Measurements from ENCODE around the gene UBE3C.
"Not testable (repeated sequence)": the region's sequence is repeated elsewhere in the genome, so short reads cannot be mapped to it uniquely, and the experiment has no call there.

The UBE3C gene

DNA sequence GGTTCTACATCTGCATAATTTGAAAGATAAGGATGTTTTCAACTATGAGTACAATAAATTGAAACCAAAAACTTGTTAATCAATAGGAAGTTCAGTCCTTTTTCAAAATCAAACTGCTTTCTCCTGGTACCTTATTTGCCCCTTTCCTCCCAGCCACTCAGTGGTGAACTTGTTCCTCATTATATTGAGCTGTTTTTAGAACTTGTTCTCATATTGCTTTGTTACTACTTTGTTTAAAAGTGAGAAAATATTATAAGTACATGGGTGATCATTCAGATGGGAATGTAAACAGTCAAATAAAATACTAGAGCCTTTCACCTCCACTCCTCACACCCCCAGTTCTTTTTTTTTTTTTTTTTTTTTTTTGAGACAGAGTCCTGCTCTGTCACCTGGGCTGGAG, 17.2 kb downstream of the UBE3C start:
- no peak for TF ChIP-seq SPI1 (IDR thresholded peaks at IDR 0.05; ENCODE audit: borderline replicate concordance, low read depth)
- TF ChIP-seq, protein P1, sequence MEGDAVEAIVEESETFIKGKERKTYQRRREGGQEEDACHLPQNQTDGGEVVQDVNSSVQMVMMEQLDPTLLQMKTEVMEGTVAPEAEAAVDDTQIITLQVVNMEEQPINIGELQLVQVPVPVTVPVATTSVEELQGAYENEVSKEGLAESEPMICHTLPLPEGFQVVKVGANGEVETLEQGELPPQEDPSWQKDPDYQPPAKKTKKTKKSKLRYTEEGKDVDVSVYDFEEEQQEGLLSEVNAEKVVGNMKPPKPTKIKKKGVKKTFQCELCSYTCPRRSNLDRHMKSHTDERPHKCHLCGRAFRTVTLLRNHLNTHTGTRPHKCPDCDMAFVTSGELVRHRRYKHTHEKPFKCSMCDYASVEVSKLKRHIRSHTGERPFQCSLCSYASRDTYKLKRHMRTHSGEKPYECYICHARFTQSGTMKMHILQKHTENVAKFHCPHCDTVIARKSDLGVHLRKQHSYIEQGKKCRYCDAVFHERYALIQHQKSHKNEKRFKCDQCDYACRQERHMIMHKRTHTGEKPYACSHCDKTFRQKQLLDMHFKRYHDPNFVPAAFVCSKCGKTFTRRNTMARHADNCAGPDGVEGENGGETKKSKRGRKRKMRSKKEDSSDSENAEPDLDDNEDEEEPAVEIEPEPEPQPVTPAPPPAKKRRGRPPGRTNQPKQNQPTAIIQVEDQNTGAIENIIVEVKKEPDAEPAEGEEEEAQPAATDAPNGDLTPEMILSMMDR (IDR thresholded peaks at IDR 0.05; ENCODE audit: insufficient read depth, low read length) = no peak
- no peak for TF ChIP-seq GABPA (IDR thresholded peaks at IDR 0.05; ENCODE audit: low read depth)
- TF ChIP-seq POLR2AphosphoS5 (IDR thresholded peaks at IDR 0.05; ENCODE audit: low read depth) = no peak
- TF ChIP-seq, protein P2, sequence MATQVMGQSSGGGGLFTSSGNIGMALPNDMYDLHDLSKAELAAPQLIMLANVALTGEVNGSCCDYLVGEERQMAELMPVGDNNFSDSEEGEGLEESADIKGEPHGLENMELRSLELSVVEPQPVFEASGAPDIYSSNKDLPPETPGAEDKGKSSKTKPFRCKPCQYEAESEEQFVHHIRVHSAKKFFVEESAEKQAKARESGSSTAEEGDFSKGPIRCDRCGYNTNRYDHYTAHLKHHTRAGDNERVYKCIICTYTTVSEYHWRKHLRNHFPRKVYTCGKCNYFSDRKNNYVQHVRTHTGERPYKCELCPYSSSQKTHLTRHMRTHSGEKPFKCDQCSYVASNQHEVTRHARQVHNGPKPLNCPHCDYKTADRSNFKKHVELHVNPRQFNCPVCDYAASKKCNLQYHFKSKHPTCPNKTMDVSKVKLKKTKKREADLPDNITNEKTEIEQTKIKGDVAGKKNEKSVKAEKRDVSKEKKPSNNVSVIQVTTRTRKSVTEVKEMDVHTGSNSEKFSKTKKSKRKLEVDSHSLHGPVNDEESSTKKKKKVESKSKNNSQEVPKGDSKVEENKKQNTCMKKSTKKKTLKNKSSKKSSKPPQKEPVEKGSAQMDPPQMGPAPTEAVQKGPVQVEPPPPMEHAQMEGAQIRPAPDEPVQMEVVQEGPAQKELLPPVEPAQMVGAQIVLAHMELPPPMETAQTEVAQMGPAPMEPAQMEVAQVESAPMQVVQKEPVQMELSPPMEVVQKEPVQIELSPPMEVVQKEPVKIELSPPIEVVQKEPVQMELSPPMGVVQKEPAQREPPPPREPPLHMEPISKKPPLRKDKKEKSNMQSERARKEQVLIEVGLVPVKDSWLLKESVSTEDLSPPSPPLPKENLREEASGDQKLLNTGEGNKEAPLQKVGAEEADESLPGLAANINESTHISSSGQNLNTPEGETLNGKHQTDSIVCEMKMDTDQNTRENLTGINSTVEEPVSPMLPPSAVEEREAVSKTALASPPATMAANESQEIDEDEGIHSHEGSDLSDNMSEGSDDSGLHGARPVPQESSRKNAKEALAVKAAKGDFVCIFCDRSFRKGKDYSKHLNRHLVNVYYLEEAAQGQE (IDR thresholded peaks at IDR 0.05; ENCODE audit: insufficient replicate concordance, low read depth) = no peak
- Histone ChIP-seq H3K27me3 (ENCODE audit: insufficient read depth, poor library complexity, severe bottlenecking) (no peaks in the 10 kb centered on the region), H3K4me3 (replicated peaks; ENCODE audit: insufficient read depth, low read length) (no peak overlapping the region), H3K27ac (replicated peaks) (no peak overlapping the region)
- no peak for DNase-seq (ENCODE audit: low read depth in 1 of 2, low spot score in 1 of 2)

DNA sequence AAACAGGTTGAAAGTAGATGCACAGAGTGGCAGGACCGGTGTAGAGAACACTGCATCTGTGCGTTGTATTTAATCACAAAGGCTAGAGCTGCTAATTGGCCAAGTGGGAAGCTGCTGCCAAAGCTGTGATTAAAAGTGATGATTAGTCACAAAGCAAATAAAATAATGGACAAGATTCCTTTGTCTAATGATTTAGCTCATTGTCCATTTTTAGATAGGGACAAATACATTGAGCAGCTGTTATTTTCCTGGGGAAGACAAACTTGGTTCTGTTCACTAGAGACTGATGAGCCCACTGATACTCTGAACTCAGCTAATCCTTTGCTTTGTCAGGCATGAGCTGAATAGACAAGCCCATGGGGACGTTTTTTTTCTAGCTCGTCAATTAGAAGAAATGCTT, 19.7 kb downstream of the UBE3C start:
- TF ChIP-seq, protein P1 (IDR thresholded peaks at IDR 0.05; ENCODE audit: insufficient read depth, low read length) = no peak
- TF ChIP-seq SPI1 (IDR thresholded peaks at IDR 0.05; ENCODE audit: borderline replicate concordance, low read depth) = no peak
- TF ChIP-seq POLR2AphosphoS5 (IDR thresholded peaks at IDR 0.05; ENCODE audit: low read depth) = no peak
- no peak for TF ChIP-seq GABPA (IDR thresholded peaks at IDR 0.05; ENCODE audit: low read depth)
- TF ChIP-seq, protein P2 (IDR thresholded peaks at IDR 0.05; ENCODE audit: insufficient replicate concordance, low read depth) = no peak
- no peak for DNase-seq (ENCODE audit: low read depth in 1 of 2, low spot score in 1 of 2)
- Histone ChIP-seq H3K27ac (replicated peaks) (no peak overlapping the region), H3K27me3 (ENCODE audit: insufficient read depth, poor library complexity, severe bottlenecking) (no peaks in the 10 kb centered on the region), H3K4me3 (replicated peaks; ENCODE audit: insufficient read depth, low read length) (no peak overlapping the region)

DNA sequence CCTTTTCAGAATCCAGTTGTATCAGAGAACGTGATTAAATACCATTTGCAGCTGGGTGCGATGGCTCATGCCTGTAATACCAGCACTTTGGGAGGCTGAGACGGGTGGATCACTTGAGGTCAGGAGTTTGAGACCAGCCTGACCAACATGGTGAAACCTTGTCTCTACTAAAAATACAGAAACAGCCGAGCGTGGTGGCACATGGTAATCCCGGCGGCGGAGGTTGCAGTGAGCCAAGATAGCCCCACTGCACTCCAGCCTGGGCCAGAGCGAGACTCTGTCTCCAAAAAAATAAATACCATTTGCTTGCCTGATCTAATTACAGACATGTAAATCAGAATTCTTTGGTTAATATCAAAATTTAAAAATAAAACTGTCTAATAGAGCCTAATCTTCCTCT, 20.8 kb downstream of the UBE3C start:
- not testable (repeated sequence) for H3K4me3 ChIP-seq (replicated peaks; ENCODE audit: insufficient read depth, low read length); H3K27ac ChIP-seq (replicated peaks)

DNA sequence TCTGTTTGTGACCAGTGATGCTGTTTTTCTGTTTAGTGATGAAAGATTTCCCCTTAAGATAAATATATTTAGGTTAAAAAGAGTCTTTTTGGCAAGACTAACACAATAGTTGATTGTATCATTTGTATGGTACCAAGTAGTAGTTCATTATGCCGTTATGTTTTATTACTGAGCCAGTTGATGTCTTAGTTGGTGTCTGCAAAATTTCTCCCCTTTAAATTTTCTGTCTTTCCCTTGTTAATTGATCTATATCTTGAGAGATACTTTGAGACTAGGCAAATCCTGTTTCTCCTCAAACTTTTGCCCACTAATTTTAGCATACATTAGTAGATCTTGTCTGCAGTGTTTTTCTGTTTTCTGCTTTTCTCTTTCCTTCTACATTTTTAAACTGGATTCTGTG, 21.7 kb downstream of the UBE3C start:
- TF ChIP-seq POLR2AphosphoS5 (IDR thresholded peaks at IDR 0.05; ENCODE audit: low read depth) (no peak), GABPA (IDR thresholded peaks at IDR 0.05; ENCODE audit: low read depth) (no peak), SPI1 (IDR thresholded peaks at IDR 0.05; ENCODE audit: borderline replicate concordance, low read depth) (no peak)
- TF ChIP-seq, protein P1 (IDR thresholded peaks at IDR 0.05; ENCODE audit: insufficient read depth, low read length) = no peak
- TF ChIP-seq, protein P2 (IDR thresholded peaks at IDR 0.05; ENCODE audit: insufficient replicate concordance, low read depth) = no peak
- Histone ChIP-seq H3K27ac (replicated peaks) (no peak overlapping the region), H3K27me3 (ENCODE audit: insufficient read depth, poor library complexity, severe bottlenecking) (no peaks in the 10 kb centered on the region), H3K4me3 (replicated peaks; ENCODE audit: insufficient read depth, low read length) (no peak overlapping the region)
- no peak for DNase-seq (ENCODE audit: low read depth in 1 of 2, low spot score in 1 of 2)

More for the DNA sequence above, 20.8 kb downstream of the UBE3C start:
- DNase-seq (ENCODE audit: low read depth in 1 of 2, low spot score in 1 of 2); H3K27me3 ChIP-seq (ENCODE audit: insufficient read depth, poor library complexity, severe bottlenecking): not testable (repeated sequence)
